HUES6 (cell line): ENCODE results near the gene FOXRED1.

Experiments
- H3K27ac ChIP-seq: 2 replicates; pipeline ENCODE4 v1.7.0; 2013; ENCODE audit warnings: low read depth, mild to moderate bottlenecking, low read length, inconsistent platforms
- H3K27me3 ChIP-seq: 2 replicates; pipeline ENCODE4 v1.6.1; 2013; ENCODE audit warnings: low read length; ENCODE audit not compliant: control insufficient read depth, insufficient read depth
- H3K36me3 ChIP-seq: 2 replicates; pipeline ENCODE4 v1.6.1; 2013; ENCODE audit warnings: low read length; ENCODE audit not compliant: control insufficient read depth, insufficient read depth
- H3K4me1 ChIP-seq: 2 replicates; pipeline ENCODE4 v1.6.1; 2013; ENCODE audit warnings: low read length; ENCODE audit not compliant: control insufficient read depth, insufficient read depth
- H3K4me3 ChIP-seq: 2 replicates; pipeline ENCODE4 v1.5.1; 2013; ENCODE audit warnings: low read depth, low read length
- H3K9ac ChIP-seq: one replicate; pipeline ENCODE4 v1.6.1; 2013; ENCODE audit warnings: mild to moderate bottlenecking, low read length
- H3K9me3 ChIP-seq: 2 replicates; pipeline ENCODE4 v1.6.1; 2013; ENCODE audit warnings: low read depth, low read length; ENCODE audit not compliant: control insufficient read depth, insufficient read depth

Gene FOXRED1

DNA sequence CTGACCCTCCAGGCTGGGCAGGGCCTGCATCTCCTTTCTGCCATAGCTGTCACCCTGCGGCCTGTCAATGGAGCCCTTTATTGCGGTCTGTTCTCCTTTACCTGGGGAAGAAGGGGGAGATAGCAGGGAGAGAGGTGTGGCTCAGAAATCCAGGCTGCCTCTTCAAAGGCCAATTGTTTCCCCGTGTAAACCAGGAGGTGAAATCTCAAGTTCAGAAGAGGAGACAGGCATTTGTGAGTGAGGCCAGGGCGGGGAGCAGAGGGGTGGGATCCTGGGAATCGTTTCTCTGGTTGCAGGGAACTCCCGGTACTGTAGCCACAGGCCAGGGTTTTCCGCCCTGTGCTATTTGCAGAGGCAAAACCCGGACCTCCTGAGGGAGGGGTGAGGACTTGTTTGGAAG is 44.0 kb downstream of the FOXRED1 start:
- H3K36me3 ChIP-seq: 0 out of 2 replicates have a peak, but pooled peaks cover 16% of the 10 kb centered on the region
- H3K27ac ChIP-seq: no peak overlapping the region
- H3K9me3 ChIP-seq: no peaks in the 10 kb centered on the region
- no peaks in the 10 kb centered on the region for H3K27me3 ChIP-seq
- H3K4me3 ChIP-seq: no peak overlapping the region
- H3K9ac ChIP-seq: no peak overlapping the region
- peaks cover 5% of the 10 kb centered on the region; the same call in 1 of the 2 replicates for H3K4me1 ChIP-seq

GRCh38 chr11:126313826-126314225 is 44.9 kb downstream of the FOXRED1 start:
- no peak overlapping the region for H3K9ac ChIP-seq
- H3K36me3 ChIP-seq: 0 out of 2 replicates have a peak, but pooled peaks cover 11% of the 10 kb centered on the region
- H3K4me3 ChIP-seq: no peak overlapping the region
- H3K27me3 ChIP-seq: no peaks in the 10 kb centered on the region
- H3K4me1 ChIP-seq: peaks cover 6% of the 10 kb centered on the region; the same call in 1 of the 2 replicates
- H3K9me3 ChIP-seq: no peaks in the 10 kb centered on the region
- H3K27ac ChIP-seq: no peak overlapping the region

DNA sequence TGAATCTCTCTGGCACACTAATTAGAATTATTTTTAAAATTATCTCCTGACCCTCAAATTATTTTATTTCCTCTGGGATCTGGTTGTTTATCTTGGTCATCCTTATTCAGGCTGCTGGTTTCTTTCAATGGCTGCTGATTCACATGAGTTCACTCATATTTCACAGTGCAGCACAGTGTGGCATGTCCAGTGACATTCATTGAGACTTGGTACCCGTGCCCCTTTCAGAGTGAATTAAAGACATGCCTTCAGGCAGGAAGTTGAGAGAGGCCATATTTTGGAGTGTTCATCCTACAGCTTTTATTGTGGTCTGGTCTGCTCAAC is 48.4 kb downstream of the FOXRED1 start:
- no peaks in the 10 kb centered on the region for H3K9me3 ChIP-seq
- H3K4me3 ChIP-seq: no peak overlapping the region
- no peaks in the 10 kb centered on the region for H3K27me3 ChIP-seq
- 0 out of 2 replicates have a peak, but pooled peaks cover 4% of the 10 kb centered on the region for H3K36me3 ChIP-seq
- no peak overlapping the region for H3K9ac ChIP-seq
- H3K27ac ChIP-seq: no peak overlapping the region
- peaks cover 6% of the 10 kb centered on the region; the same call in 1 of the 2 replicates for H3K4me1 ChIP-seq

GRCh38 chr11:126317756-126318573 is 49.0 kb downstream of the FOXRED1 start:
- Histone ChIP-seq H3K27ac (no peak overlapping the region), H3K36me3 (0 out of 2 replicates have a peak, but pooled peaks cover 4% of the 10 kb centered on the region), H3K9me3 (no peaks in the 10 kb centered on the region), H3K27me3 (no peaks in the 10 kb centered on the region), H3K4me3 (no peak overlapping the region), H3K9ac (no peak overlapping the region), H3K4me1 (peaks cover 6% of the 10 kb centered on the region; the same call in 1 of the 2 replicates)

DNA sequence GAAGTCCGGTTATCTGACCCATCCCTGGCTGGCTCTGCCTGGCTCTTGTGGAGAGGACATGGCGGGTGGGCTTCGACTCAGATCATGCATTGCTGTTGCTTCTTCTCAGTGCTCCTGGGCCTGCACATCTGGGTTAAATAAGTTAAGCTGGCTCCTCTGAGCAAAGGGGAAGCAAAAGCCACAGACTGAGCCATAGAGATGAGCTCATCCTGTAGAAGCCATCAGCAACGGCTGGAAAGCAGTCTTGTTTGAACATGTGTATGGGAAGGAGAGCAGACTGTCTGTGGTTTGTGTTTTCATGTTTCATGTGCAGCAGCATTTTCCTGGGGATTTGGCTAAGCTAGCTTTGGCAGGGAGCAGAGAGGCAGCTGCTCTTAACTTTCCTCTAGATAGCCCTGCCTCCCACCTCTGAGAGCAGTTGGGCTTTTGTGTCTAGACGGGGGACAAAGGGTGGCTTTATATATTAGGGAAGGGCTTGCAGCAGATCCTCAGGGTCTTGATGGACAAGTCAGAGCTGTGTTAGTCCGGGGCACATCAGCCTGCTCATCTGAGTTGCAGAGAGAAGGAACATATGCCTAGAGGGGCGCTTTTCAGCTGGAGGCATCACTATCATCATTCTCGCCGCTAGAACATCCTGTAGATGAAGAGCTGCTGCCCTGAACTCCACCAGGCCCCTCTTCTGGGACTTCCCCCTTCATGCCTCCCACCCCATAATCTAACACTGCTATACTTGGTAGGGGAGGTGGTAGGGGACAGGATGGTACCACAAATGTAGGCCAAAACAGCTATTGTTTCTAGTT is 49.8 kb downstream of the FOXRED1 start:
- Histone ChIP-seq H3K9ac (no peak overlapping the region), H3K27me3 (no peaks in the 10 kb centered on the region), H3K4me1 (peaks cover 6% of the 10 kb centered on the region; the same call in 1 of the 2 replicates), H3K27ac (no peak overlapping the region), H3K9me3 (no peaks in the 10 kb centered on the region), H3K36me3 (0 out of 2 replicates have a peak, but pooled peaks cover 4% of the 10 kb centered on the region), H3K4me3 (no peak overlapping the region)

DNA sequence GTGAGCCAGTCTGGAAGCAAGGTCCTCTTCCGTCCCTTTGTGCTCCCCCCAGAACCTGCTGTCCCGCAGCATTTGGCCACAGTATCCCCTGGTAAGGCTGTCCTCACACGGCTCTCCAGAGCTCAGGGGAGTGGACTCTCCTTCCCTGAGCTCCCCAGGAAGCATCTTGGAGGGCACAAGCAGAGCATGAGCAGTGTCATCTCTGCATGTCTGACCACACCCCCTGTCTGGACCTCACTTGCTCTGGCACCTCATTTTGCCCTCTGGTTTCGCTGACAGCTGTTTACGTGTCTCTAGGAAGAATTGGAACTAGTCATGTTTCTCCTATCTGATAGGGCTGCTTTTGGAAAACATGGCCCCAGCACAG is 50.4 kb downstream of the FOXRED1 start:
- Histone ChIP-seq H3K36me3 (no peaks in the 10 kb centered on the region), H3K9ac (no peak overlapping the region), H3K27ac (no peak overlapping the region), H3K4me1 (peaks cover 6% of the 10 kb centered on the region; the same call in 1 of the 2 replicates), H3K27me3 (no peaks in the 10 kb centered on the region), H3K4me3 (no peak overlapping the region), H3K9me3 (no peaks in the 10 kb centered on the region)

GRCh38 chr11:126322996-126323395 is 54.0 kb downstream of the FOXRED1 start:
- Histone ChIP-seq H3K4me1 (peaks cover 1% of the 10 kb centered on the region; the same call in 1 of the 2 replicates), H3K27me3 (no peaks in the 10 kb centered on the region), H3K27ac (no peak overlapping the region)

DNA sequence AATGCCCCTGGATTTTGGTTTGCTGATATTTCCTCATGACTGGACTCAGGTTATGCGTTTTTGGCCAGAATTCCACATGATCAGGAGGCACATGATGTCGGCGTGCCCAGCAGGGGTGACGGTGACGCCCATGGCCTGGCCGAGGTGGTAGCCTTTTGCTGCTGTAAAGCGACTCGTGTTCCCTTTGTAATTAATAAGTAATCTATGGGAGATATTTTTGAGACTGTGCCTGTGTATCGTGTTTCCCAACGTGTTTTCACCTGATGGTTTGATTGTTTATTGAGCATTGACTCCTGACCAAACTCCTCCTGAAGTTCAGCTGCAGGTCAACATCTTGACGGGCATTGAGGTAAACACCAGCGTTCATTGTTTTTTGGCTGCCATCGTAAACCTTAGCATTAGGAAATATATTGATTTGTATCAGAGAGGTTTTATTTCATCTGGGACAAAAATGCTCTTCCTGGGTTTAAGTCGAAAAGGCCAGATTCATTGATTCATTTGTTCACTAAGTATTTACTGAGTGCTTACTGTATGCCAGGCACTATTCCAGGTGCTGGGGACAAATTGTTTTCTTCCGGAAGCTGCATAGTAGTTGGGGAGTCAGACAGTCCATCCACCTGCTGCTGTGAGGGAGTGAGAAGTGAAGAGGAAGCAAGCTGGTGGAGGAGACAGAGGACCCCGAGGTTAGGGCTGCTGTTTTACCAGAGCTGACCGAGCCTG is 58.5 kb downstream of the FOXRED1 start:
- H3K4me3 ChIP-seq: no peak overlapping the region
- no peak overlapping the region for H3K27ac ChIP-seq
- H3K9me3 ChIP-seq: no peaks in the 10 kb centered on the region
- H3K36me3 ChIP-seq: peaks cover 14% of the 10 kb centered on the region
- no peaks in the 10 kb centered on the region for H3K27me3 ChIP-seq
- no peaks in the 10 kb centered on the region for H3K4me1 ChIP-seq
- no peak overlapping the region for H3K9ac ChIP-seq

More at GRCh38 chr11:126322996-126323395, 54.0 kb downstream of the FOXRED1 start:
- Histone ChIP-seq H3K9ac (no peak overlapping the region), H3K36me3 (no peaks in the 10 kb centered on the region; the same call in 1 of the 2 replicates), H3K9me3 (no peaks in the 10 kb centered on the region), H3K4me3 (no peak overlapping the region)
